Activated T-cell treated with anti-CD3 and anti-CD28 coated beads, Interleukin-2, amount 50 U/mL, for 24 hours (primary cell): Measurements from ENCODE around the gene SPARCL1.
"Not testable (repeated sequence)": the region's sequence is repeated elsewhere in the genome, so short reads cannot be mapped to it uniquely, and the experiment has no call there.

Experiments
- DNase-seq: peaks from one replicate; pipeline ENCODE4 v3.0.0-alpha.2; 2020
- H3K27ac Mint-ChIP-seq: 2 replicates; pipeline ENCODE4 v1.8.0; 2020; ENCODE audit warnings: mild to moderate bottlenecking, mixed read lengths
- H3K27me3 Mint-ChIP-seq: 2 replicates; pipeline ENCODE4 v1.8.0; 2020; ENCODE audit warnings: mixed read lengths
- H3K36me3 Mint-ChIP-seq: 2 replicates; pipeline ENCODE4 v1.8.0; 2020; ENCODE audit warnings: low read depth, mixed read lengths
- H3K4me1 Mint-ChIP-seq: 2 replicates; pipeline ENCODE4 v1.8.0; 2020; ENCODE audit warnings: low read depth, mixed read lengths
- H3K4me3 Mint-ChIP-seq: 2 replicates; pipeline ENCODE4 v1.8.0; 2020; ENCODE audit warnings: mild to moderate bottlenecking, moderate library complexity, mixed read lengths
- H3K9me3 Mint-ChIP-seq: 2 replicates; pipeline ENCODE4 v1.8.0; 2020; ENCODE audit warnings: mixed read lengths

SPARCL1 gene, protein sequence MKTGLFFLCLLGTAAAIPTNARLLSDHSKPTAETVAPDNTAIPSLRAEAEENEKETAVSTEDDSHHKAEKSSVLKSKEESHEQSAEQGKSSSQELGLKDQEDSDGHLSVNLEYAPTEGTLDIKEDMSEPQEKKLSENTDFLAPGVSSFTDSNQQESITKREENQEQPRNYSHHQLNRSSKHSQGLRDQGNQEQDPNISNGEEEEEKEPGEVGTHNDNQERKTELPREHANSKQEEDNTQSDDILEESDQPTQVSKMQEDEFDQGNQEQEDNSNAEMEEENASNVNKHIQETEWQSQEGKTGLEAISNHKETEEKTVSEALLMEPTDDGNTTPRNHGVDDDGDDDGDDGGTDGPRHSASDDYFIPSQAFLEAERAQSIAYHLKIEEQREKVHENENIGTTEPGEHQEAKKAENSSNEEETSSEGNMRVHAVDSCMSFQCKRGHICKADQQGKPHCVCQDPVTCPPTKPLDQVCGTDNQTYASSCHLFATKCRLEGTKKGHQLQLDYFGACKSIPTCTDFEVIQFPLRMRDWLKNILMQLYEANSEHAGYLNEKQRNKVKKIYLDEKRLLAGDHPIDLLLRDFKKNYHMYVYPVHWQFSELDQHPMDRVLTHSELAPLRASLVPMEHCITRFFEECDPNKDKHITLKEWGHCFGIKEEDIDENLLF

GRCh38 chr4:87529187-87529586 lies at the start of gene SPARCL1:
Gene SPARCL1 (minus strand): TSS chr4:87529376. CDS start chr4:87499574, 29,802 bp downstream.
- DNase-seq: no peak
- Mint-ChIP-seq H3K4me1 (no peaks in the 10 kb centered on the region), H3K4me3 (no peak within 1 kb of the TSS), H3K27me3 (no peaks in the 10 kb centered on the region), H3K9me3 (peaks cover 6% of the 10 kb centered on the region), H3K36me3 (no peaks in the 10 kb centered on the region), H3K27ac (no peak within 1 kb of the TSS)

DNA sequence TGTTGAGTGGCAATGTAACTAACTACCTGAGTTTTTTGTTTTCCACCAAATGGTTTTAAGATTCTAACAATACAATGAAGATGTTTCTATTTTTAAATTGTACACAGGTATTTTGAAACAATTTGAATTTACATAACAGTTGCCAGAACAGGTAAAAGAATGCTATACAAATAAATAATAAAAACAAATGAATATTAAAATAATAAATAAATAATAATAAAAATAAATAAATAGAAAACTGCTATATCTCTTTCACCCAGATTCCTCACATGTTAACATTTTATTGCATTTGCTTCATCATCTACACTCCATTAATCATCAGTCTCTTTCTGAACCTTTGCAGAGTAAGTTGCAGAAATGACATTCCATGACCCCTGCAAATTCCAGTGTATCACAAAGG lies 46.8 kb upstream of the SPARCL1 start:
- Mint-ChIP-seq H3K27ac (no peak overlapping the region), H3K4me3 (no peak overlapping the region), H3K36me3 (no peaks in the 10 kb centered on the region), H3K4me1 (no peaks in the 10 kb centered on the region), H3K27me3 (peaks cover 13% of the 10 kb centered on the region), H3K9me3 (no peaks in the 10 kb centered on the region)
- no peak for DNase-seq

DNA sequence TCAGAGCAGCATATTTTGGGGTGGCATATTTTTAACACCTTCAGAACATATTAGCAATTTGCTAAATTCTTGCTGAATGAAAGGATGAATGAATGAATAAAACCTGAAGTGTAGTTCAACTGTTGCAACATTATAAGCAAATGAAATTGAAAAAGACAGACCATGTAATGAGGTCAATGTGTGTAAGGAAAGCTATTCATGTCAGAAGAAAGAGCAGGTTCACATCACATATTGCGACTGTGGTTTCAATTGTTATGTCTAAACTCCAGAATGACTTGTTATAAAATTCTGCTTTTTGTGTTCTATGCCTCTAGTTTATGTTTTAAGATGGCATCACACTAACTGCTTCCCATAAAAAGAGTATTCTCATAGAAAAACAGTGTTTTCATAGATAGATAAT lies 46.2 kb upstream of the SPARCL1 start:
- no peak overlapping the region for H3K27ac Mint-ChIP-seq
- H3K36me3 Mint-ChIP-seq: no peaks in the 10 kb centered on the region
- DNase-seq: no peak
- peaks cover 13% of the 10 kb centered on the region for H3K27me3 Mint-ChIP-seq
- H3K4me1 Mint-ChIP-seq: no peaks in the 10 kb centered on the region
- no peaks in the 10 kb centered on the region for H3K9me3 Mint-ChIP-seq
- H3K4me3 Mint-ChIP-seq: no peak overlapping the region

DNA sequence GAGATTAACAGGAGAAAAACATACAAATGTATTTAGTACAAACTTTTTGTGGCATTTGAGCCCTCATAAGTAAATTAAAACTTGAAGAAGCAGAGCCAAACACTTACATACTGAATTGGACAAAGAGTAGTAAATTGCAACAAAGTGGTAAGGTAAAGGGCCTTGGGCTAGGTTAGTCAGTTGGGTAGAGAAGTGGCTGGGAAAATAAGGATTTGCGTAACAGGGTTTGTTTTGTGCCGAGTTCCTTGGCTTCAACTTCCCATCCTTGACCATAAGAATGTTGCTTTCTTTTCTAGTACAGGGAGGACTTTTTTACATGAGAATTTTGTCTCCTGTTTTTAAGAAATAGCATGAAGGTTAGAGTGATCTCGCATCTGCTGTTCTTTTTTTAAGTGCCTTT lies 45.8 kb upstream of the SPARCL1 start:
- Mint-ChIP-seq H3K4me3 (no peak overlapping the region), H3K27me3 (peaks cover 13% of the 10 kb centered on the region), H3K4me1 (no peaks in the 10 kb centered on the region), H3K9me3 (no peaks in the 10 kb centered on the region), H3K27ac (no peak overlapping the region), H3K36me3 (no peaks in the 10 kb centered on the region)
- DNase-seq: no peak

DNA sequence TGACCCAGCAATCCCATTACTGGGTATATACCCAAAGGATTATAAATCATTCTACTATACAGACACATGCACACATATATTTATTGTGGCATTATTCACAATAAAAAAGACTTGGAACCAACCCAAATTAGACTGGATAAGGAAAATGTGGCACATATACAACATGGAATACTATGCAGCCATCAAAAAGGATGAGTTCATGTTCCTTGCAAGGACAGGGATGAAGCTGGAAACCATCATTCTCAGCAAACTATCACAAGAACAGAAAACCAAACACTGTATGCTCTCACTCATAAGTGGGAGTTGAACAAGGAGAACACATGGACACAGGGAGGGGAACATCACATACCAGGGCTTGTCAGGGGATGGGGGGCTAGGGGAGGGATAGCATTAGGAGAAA lies 45.2 kb upstream of the SPARCL1 start:
- not testable (repeated sequence) for H3K9me3 Mint-ChIP-seq, H3K36me3 Mint-ChIP-seq, H3K27ac Mint-ChIP-seq, H3K4me3 Mint-ChIP-seq, H3K4me1 Mint-ChIP-seq, DNase-seq
- H3K27me3 Mint-ChIP-seq: peaks cover 11% of the 10 kb centered on the region

DNA sequence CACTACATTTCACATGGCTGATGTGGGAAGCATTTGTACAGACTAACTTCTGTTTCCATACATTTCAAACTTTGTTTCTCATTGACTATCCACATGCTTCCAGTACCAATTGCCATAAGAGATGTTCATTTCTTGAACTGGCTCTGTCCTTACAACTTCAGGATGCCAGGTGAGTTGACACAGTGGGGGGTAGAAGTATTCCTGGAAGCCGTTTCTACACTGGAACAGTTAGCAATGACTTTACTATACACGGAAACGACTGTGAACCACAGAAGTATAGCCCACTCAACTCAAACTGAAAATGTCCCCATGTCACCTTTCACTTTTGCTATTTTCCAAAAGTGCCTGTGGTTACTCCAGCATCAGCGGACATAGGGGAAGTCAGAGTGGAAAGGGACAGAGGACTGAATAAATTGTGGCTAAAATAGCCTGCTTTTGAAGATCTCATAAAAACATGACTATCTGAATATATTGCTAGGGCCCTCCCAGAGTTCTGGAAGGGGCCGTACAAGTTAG lies 41.2 kb upstream of the SPARCL1 start:
- Mint-ChIP-seq H3K9me3 (no peaks in the 10 kb centered on the region), H3K36me3 (no peaks in the 10 kb centered on the region), H3K27ac (no peak overlapping the region), H3K4me3 (no peak overlapping the region), H3K27me3 (peaks cover 11% of the 10 kb centered on the region), H3K4me1 (no peaks in the 10 kb centered on the region)
- no peak for DNase-seq

GRCh38 chr4:87567191-87567590 lies 38.0 kb upstream of the SPARCL1 start:
- Mint-ChIP-seq H3K36me3 (no peaks in the 10 kb centered on the region), H3K27ac (no peak overlapping the region), H3K9me3 (no peaks in the 10 kb centered on the region), H3K4me3 (no peak overlapping the region), H3K4me1 (no peaks in the 10 kb centered on the region), H3K27me3 (peaks cover 6% of the 10 kb centered on the region)
- no peak for DNase-seq

GRCh38 chr4:87566276-87566675 lies 37.1 kb upstream of the SPARCL1 start:
- no peak overlapping the region for H3K27ac Mint-ChIP-seq
- no peaks in the 10 kb centered on the region for H3K4me1 Mint-ChIP-seq
- no peaks in the 10 kb centered on the region for H3K36me3 Mint-ChIP-seq
- H3K9me3 Mint-ChIP-seq: no peaks in the 10 kb centered on the region
- no peaks in the 10 kb centered on the region for H3K27me3 Mint-ChIP-seq
- no peak for DNase-seq
- H3K4me3 Mint-ChIP-seq: no peak overlapping the region

GRCh38 chr4:87565746-87566145 lies 36.6 kb upstream of the SPARCL1 start:
- H3K27ac Mint-ChIP-seq: no peak overlapping the region
- H3K27me3 Mint-ChIP-seq: no peaks in the 10 kb centered on the region
- H3K36me3 Mint-ChIP-seq: no peaks in the 10 kb centered on the region
- no peaks in the 10 kb centered on the region for H3K9me3 Mint-ChIP-seq
- DNase-seq: no peak
- H3K4me1 Mint-ChIP-seq: peaks cover 5% of the 10 kb centered on the region
- no peak overlapping the region for H3K4me3 Mint-ChIP-seq

GRCh38 chr4:87560802-87561201 lies 31.6 kb upstream of the SPARCL1 start:
- no peak overlapping the region for H3K4me3 Mint-ChIP-seq
- no peaks in the 10 kb centered on the region for H3K36me3 Mint-ChIP-seq
- H3K27ac Mint-ChIP-seq: no peak overlapping the region
- no peaks in the 10 kb centered on the region for H3K9me3 Mint-ChIP-seq
- H3K4me1 Mint-ChIP-seq: peaks cover 22% of the 10 kb centered on the region
- no peaks in the 10 kb centered on the region for H3K27me3 Mint-ChIP-seq
- no peak for DNase-seq

DNA sequence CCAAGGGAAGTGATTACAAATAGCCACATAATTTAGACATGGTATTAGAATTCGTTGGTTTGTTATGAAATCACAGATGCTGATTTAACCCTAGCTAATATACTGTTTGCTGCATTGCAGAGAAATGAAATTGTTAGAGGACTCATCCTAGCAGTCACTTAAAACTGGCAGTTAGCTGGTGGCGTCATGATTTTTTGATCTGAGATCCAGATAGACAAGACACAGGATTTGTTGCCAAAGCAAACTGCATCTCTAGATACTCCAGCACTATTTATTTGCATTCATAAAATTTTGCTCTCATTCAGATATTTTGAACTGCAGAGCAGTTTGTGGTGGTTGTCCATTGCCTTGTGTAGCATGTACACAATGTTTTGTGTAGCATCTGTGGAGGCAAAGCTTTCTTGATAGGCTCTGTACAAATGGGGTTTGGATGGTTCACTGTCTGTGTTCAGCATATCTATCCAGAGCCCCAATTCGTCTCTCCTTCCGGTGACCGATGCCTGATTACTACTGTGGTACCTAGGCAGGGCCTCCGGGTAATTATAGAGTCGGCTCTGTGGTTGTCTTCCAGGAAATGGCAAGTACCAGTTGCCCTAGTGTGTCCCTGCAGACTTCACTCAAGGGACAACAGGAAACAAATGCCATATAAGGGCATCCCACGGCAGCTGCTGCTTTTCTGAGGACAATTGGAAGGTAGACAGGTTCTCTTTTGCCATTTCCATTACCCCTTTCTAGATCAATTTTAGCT lies 30.1 kb upstream of the SPARCL1 start:
- H3K27me3 Mint-ChIP-seq: no peaks in the 10 kb centered on the region
- H3K27ac Mint-ChIP-seq: no peak overlapping the region
- H3K4me3 Mint-ChIP-seq: no peak overlapping the region
- no peaks in the 10 kb centered on the region for H3K36me3 Mint-ChIP-seq
- DNase-seq: peak; percentile 34
- H3K9me3 Mint-ChIP-seq: no peaks in the 10 kb centered on the region
- peaks cover 23% of the 10 kb centered on the region for H3K4me1 Mint-ChIP-seq

DNA sequence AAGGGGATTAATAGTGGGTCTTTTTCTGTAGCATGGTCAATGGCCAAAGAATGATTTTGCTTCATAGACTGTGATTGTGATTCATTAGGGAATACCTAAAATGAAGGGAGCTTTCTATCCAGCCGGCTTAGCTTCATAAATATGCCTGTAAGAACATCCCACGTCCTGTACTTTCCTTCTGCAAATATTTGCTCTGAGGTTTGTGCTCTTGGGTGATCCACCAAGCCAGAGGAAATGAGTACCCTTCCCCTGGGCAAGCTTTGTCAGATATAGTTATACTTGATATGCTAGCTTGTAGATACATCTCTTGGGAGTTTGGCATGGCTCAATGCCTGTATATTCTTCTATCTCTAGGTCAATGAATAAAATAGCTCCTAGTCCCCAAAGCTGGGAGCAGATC lies 28.2 kb upstream of the SPARCL1 start:
- H3K36me3 Mint-ChIP-seq: no peaks in the 10 kb centered on the region
- no peak overlapping the region for H3K27ac Mint-ChIP-seq
- H3K4me3 Mint-ChIP-seq: no peak overlapping the region
- DNase-seq: no peak
- no peaks in the 10 kb centered on the region for H3K27me3 Mint-ChIP-seq
- H3K4me1 Mint-ChIP-seq: peaks cover 23% of the 10 kb centered on the region
- H3K9me3 Mint-ChIP-seq: no peaks in the 10 kb centered on the region

GRCh38 chr4:87555773-87556619 lies 26.8 kb upstream of the SPARCL1 start:
- no peaks in the 10 kb centered on the region for H3K27me3 Mint-ChIP-seq
- H3K27ac Mint-ChIP-seq: no peak overlapping the region
- H3K4me1 Mint-ChIP-seq: peaks cover 21% of the 10 kb centered on the region
- no peak overlapping the region for H3K4me3 Mint-ChIP-seq
- no peaks in the 10 kb centered on the region for H3K9me3 Mint-ChIP-seq
- DNase-seq: no peak
- no peaks in the 10 kb centered on the region for H3K36me3 Mint-ChIP-seq

DNA sequence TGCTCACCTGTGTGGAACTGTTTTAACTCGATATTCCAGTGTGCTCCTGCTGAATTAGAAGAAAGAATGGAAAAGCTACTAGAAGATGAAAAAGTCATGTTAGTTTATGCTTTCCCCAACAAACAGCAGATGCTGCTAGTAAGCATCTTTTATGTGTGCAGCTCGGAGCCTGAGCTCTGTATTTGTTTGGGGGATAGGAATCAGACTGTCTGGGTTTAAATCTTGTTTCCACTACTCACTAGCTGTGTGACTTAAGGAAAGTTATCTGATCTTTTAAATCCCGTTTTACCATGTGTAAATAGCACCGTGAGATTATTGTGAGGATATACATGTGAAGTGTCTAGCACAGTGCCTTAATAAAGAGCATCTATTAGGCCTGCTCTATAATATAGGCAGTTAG lies 24.0 kb upstream of the SPARCL1 start:
- DNase-seq: no peak
- Mint-ChIP-seq H3K9me3 (no peaks in the 10 kb centered on the region), H3K27ac (no peak overlapping the region), H3K4me1 (peaks cover 5% of the 10 kb centered on the region), H3K36me3 (no peaks in the 10 kb centered on the region), H3K4me3 (no peak overlapping the region), H3K27me3 (no peaks in the 10 kb centered on the region)
